GM19193 (cell line): ENCODE data around the gene BRSK1.

Experiments used
- POLR2A ChIP-seq: IDR thresholded peaks from 4 replicates; pipeline ENCODE4 v1.6.1; 2011; ENCODE audit not compliant: insufficient read depth, insufficient read length; ENCODE audit errors: extremely low read depth

BRSK1 gene

DNA sequence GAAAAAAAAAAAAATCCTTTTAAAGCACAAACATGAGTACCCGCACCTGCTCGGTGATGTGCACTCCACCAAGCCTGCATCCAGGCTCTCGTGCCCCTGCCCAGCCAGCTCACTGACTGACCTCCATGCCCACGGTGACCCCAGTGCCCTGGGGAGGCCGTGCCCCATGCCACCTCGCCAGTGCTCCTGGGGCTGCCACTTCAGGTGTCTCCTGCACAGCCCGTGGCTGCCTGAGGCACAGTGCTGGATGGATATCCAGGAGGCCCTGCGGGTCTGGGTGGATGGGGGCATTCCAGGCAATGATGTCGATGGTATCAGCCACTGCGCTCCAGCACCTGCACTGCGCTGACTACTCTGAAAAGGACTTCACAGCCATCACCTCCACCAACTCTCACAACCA, 34.0 kb upstream of the BRSK1 start:
- TF ChIP-seq POLR2A = no peak

DNA sequence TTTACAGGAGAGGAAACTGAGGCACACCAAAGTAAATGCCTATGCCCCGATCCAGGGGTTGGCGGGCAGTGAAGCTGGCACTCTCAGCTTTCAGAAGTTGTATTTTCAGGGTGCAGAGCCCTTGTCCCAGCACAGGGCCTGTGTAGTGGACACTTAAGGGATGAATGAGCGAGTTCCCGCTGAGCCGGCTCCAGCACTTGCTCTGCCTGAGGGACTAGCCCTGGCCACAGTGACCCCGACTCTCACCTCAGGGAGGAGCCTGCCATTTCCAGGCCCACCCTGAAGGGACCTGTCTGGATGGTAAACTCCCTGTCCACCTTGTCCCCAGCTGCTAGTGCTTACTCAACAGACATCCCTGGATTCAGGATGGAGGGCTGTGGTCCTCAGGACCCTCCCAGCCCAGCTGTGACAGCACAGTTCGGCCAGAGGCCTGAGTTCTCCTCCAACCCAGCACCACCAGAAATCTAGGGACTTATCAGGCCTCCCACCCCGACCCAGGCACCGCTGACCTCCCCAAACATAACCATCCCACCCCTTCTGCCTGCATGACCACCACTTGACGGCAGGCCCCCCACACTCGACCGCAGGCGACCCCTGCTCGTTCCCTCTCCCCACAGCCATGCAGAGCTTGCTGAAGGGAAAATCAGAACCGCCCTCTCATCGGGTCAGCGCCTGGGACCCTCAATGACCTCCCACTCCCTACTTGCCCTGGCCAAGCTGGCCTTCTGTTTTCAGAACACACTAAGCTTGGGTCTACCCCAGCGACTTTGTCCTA, 33.3 kb upstream of the BRSK1 start:
- TF ChIP-seq POLR2A = no peak

DNA sequence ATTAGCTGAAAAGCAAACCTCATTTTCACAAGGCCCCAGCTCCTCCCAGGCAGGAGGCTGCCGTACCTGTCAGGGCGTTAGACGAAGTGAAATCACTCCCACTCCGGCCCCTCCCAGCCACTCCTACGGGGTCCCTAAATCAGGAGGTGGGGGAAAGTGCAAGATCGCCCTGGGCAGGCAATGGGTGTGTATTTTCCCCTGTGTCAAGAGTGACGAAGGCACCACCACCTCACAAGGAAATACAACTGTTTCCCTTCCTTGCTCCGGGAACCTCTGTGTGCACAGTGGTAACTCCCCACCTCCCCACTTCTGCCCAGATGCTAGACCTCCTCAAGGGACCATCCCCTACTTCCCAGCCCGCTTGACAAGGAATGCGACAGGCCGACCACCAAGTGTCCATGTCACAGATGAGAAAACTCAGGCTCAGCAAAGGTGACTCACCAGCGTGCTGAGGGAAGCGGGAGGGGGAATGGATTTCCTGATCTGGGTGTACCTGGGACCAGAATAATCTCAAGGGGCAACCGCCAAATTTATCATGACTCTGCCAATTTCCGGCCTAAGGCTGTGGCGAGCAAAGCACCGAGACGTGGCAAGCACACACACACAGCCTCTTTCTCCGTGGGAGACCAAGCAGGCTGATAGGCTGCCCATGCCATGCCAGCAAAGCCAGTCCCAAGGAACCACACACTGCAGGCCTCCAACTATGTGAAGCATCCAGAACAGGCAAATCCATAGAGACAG, 32.3 kb upstream of the BRSK1 start:
- TF ChIP-seq POLR2A = no peak

DNA sequence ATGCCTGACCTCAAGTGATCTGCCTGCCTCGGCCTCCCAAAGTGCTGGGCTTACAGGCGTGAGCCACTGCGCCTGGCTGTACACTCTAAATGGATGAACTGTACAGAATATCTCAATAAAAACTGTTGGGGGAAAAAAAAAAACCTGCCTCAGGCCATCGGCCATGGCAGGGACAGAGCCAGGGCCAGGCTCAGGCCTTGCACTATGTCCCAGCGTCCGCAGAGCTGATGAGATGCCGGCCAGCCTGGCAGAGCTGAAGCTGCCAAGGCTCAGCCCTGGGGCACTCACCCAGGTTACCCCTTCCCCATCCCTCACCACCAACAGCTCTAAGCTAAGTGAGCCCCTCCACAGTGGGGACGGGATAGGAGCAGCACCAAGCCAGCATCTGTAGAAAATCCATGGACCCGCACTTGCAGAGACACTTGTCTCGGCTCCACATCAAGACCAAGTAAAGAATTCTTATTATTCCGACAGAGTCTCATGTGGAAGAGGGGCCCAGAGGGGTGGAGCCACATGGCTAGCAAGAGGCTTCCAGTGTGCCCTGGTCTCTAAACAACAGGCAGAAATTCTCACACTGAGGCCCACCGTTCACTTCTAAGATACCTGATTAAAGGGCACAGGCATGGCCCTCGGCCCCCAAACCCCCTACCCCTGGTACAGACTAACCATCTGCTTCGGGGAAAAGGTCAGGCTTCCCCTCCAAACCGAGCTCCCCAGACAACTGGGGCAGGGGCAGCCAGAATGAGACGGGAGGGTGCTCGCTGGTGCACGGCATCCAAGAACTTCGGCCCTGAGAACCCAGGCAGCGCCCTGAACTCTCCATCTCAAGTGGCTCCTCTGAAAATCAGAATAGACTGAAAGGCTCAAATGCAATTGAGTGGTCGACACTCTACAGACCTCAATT, 30.8 kb upstream of the BRSK1 start:
- no peak for TF ChIP-seq POLR2A

DNA sequence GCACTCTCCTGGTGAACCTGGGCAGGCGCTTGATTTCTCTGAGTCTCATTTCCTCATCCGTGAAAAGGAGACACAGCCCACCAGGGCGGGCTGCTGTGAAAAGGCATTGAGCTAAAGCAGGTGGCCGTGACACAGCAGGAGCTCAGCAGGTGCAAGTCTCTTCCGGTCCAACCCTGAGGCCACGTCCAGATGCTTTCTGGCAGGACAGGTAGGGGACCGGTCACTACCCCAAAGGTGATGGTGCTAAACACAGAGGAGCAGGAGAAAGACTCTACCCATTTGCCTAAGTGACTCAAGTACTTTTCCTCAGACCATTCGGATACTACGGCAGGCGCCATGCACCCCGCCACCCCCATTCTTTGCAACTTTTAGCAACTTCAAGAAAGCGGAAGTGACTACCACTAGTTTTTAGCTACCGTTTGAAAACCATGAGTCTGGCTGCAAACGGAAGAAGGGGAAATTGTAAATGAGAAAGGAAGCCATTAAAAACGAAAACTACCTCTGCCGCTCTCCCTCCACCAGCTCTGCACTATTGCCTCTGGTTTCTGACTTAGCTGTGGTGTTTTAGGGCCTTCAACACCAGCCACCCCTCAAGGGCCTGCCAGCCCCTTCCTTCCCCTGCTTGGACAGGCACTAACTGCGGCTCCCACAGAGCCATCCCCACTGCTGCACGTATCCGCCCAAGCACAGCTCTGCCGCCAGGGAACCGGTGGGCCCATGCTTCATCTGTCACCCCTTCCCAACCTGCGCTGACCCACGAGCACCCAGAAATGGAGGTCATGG, 29.8 kb upstream of the BRSK1 start:
- peak; percentile 54 for TF ChIP-seq POLR2A

DNA sequence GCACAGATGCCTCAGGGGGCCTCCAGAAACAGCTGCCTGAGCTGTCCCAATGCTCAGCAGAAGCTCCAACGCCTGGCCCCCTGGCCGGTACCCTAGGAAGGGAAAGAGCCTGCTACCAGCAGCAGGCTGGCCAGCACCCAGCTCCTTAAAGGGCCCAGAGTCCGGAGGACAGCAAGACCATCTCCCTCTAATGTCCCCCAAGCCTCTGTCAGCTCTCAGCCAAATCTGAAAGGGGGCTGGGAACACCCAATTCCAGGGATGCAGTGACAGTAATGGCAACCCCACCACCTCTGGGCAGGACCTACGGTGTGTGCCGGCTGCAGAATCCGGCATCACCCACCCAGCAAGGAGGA, 29.2 kb upstream of the BRSK1 start:
- peak; percentile 3 for TF ChIP-seq POLR2A

DNA sequence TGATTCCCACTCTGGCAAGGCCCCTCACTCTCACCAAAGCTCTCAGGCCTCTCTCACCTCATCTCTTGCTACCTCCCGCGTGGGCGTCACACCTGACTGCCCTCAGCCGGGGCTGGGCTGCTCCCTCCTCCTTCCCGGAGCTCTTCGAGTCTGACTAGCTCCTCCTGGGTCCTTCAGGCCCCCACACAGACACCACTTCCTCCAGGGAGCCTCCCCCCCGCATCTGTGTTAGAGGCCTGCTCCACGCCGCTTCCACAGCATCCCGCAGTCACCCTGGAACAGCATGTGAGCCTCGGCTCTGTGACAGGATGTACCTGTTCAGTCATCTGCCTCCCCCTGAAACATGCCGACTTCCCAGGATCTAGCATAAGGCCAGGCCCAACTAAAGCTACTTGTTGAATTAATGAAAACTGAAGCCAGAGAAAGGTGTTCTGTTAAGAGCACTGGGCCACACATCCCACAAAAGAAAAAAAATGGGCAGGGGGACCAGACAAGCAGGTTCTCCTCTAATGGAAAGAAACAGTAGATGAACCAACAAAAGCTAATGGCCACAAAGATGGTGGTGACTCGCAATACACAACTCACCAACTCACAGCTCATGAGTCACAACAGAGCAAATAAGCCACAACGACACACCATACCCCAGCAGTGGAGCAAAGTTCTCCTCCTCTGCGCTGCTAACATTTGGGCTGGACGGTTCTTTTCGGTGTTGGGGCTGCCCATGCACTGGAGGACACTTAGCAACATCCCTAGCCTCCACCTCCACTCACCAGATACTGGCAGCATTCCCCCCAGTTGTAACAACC, 28.0 kb upstream of the BRSK1 start:
- TF ChIP-seq POLR2A = peak; percentile 1

DNA sequence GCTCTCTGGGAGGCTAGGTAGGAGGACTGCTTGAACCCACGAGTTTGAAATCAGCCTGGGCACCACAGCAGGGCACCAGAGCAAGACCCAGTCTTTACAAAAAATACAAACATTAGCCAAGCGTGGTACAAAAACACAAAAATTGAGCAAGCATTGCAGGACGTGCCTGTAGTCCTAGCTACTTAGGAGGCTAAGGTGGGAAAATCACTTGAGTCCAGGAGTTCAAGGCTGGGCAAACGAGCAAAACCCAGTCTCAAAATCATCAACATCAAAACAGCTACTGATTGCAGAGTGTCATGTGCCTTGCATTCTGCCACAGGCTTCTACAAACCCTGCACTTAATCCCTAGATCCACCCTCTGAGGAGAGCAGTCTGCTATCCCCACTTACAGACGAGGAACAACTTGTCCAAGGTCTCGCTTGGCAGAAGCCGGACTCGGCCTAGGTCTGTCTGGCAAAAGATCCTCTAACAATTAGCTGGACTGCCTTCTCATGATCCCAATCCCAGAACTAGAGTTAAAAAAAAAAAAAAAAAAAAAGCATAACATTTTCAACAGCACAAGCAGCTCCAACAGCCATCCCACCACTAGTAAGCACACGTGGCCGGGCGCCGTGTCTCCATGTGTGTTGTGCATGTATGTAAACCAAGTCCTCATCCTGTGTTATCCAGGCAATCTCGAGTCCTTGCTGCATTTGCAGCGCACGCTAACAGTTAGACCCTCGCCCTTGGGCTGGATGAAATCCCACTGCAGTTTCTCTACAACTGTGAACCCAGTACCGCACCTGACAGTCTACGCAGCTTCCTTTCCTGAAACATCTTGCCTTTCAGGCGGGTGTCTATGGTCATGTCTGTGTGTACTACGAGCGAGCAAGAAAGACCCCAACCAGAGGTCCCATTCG, 27.0 kb upstream of the BRSK1 start:
- no peak for TF ChIP-seq POLR2A

DNA sequence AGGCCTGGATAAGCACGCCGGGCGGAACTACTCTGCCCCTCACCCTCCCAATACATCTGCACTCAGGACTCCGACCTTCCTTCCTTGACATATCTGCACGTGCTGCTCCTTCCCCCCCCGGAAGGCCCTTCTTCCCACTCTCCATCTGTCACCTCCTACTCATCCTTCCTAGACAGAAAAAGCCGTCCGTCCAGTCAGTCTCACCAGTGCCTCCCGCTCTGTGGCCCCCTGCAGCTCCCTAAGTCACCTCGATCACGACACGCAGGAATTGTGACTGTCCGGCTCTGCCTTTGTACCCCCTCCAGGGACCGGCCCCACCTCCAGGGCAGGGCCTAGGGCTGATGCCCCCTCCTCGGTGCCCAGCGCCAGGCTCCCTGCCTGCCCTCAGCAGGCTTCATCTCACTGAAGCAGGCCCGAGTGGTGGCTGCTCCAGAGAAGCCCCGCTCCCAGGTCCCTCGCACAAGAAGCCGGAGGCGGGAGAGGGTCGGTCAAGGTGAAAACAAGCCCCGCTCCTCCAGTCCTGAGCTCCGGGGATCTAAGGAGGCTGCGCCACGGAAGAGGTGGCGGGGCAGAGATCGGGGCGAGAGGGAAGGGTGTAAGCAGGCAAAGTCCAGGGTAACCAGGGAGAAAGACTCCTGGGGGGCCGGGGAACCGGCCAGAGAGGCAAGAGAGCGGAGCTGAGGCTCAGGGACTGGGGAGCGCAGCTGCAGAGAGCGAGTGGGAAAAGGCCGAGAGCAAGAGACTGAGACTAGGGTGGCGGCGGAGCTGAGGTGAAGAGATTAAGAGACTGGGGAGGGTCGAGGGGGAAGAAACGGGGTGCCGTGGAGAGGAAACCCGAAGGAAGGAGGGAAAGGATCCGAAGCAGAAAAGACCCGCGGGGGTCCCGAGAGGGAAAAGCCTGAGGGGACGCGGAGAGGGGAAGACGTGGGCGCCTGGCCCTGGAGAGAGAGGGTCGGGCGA, 26.1 kb upstream of the BRSK1 start:
- no peak for TF ChIP-seq POLR2A

DNA sequence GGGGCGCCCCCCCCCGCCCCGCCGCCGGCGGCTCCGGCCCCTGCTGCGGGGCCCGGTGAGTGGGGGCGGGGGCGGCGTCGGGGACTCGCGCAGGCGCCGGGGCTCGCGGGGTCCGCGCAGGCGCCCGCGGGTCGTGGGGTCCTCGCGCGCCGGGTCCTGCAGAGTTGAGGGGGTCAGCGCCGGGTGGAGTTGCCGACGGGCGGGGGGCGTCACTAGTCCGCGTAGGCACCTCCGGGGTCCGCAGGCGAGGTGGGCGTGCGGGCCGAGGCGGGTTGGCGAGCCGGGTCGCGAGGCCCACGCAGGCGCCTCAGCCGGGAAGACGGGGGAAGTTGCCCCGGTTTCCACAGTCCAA, 25.3 kb upstream of the BRSK1 start:
- no peak for TF ChIP-seq POLR2A

DNA sequence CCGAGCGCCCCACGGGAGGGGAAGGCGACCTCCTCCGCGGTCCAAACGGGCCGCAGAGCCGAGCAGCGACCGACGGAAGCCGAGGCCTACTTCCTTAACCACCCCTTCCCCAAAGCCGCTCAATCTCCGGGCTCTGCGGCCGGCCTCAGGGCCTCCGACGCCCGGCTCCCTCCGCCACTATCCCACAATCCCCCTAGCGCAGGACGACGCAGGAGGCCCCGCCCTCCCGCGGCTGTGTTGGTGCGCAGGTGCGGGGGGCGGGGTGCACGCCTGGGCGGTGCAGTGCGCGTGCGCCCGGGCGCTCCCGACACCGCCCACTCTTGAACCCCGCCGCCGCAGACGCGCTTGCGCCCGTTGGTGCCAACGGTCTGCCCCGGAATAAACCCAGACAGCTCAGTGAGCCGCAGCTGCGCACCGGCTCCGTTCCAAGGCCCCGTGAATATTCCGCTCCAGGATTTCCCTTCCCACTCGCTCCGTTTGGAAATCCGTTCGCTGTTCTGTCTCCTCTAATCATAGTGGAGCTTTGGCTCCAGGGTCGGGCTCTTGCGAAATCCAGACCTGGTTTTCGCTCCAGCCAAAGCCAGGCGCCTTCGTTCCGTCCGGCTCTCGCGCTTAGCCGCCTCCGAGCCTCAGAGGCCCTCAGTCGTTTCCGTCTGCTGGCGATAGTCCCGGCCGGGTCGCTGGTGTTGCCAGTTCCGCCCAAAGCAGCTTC, 24.8 kb upstream of the BRSK1 start, which contains the start of gene PPP6R1:
TSS of gene PPP6R1 (minus strand) at position 190 of the 712 bp plus-strand sequence. CDS start 11,914 bp downstream, outside the sequence.
- TF ChIP-seq POLR2A = peak; percentile 87
